Measurements from ENCODE around the gene ATP9A. TPM values are rescaled to one million over a fixed set of nuclear protein-coding genes. Genes with fewer than 3 reads are reported as not detected.

ATP9A gene
- polyA plus RNA-seq, 1 of the 3 experiments (the other 2 are of a cell fraction): 11.0 TPM

- Histone ChIP-seq H3K4me2 (no peak overlapping the region), H3K9me3 (no peaks in the 10 kb centered on the region), H3K9me2 (no peaks in the 10 kb centered on the region), H3K79me2 (ENCODE audit: insufficient read depth) (no peaks in the 10 kb centered on the region), H3K9ac (no peak overlapping the region), H2AFZ (ENCODE audit: low read depth) (no peak overlapping the region), H3K36me3 (replicated peaks in 1 of 2; ENCODE audit: control insufficient read depth in 1 of 2, insufficient read depth in 2 of 2, low read length in 1 of 2) (peaks cover 2 to 5% of the 10 kb centered on the region in 2 experiments), H3K4me1 (ENCODE audit: control insufficient read depth in 1 of 2, insufficient read depth in 2 of 2, low read depth in 1 of 2, low read length in 1 of 2) (peaks cover 0 to 13% of the 10 kb centered on the region in 2 experiments; a peak in 1 of 4 replicates), H3K4me3 (ENCODE audit: low read depth in 2 of 2, low read length in 1 of 2) (no peak overlapping the region), H3K27ac (ENCODE audit: low read depth in 2 of 2, low read length in 1 of 2) (no peak overlapping the region), H3F3A (replicated peaks; ENCODE audit: insufficient read depth) (no peaks in the 10 kb centered on the region), H4K20me1 (ENCODE audit: insufficient read depth) (no peaks in the 10 kb centered on the region), H3K27me3 (ENCODE audit: insufficient read depth) (no peaks in the 10 kb centered on the region)
- CTCF ChIA-PET: interaction anchor here (3.0 kb wide), 1 partner anchor 11 kb away, joined by 11 read pairs; no protein-coding TSS in a partner anchor
- POLR2A ChIA-PET: no interaction called here
- 73% methylated on average over 5 of the region's 5 CpGs for WGBS (ENCODE audit: low lambda C conversion rate)
- no peak for DNase-seq
- TF ChIP-seq FOXM1 (IDR thresholded peaks at IDR 0.05; ENCODE audit: low read depth) (no peak), GATA2 (CRISPR knock-in tag; IDR thresholded peaks at IDR 0.05) (no peak), RFX5 (IDR thresholded peaks at IDR 0.05; ENCODE audit: low read length) (no peak)
These were observed 117.5 kb downstream of the ATP9A start for GRCh38 chr20:51650685-51651134.

GRCh38 chr20:51648571-51648947 lies 119.6 kb downstream of the ATP9A start:
- H3K9me3 ChIP-seq: no peaks in the 10 kb centered on the region
- H3K9ac ChIP-seq: no peak overlapping the region
- H3K79me2 ChIP-seq (ENCODE audit: insufficient read depth): no peaks in the 10 kb centered on the region
- TF ChIP-seq TEAD4 (IDR thresholded peaks at IDR 0.05; ENCODE audit: borderline replicate concordance, insufficient read depth): no peak
- TF ChIP-seq IRF3 (IDR thresholded peaks at IDR 0.05; ENCODE audit: low read depth, low read length): no peak
- TF ChIP-seq RXRA (IDR thresholded peaks at IDR 0.05; ENCODE audit: borderline replicate concordance, low read depth): no peak
- no peak for TF ChIP-seq ZBTB33 (IDR thresholded peaks at IDR 0.05; ENCODE audit: borderline replicate concordance, low read depth)
- no peak for TF ChIP-seq JUND (IDR thresholded peaks at IDR 0.05)
- TF ChIP-seq MEF2A (IDR thresholded peaks at IDR 0.05; ENCODE audit: borderline replicate concordance, low read depth): no peak
- TF ChIP-seq TAF1 (IDR thresholded peaks at IDR 0.05; ENCODE audit: borderline replicate concordance, low read depth, low read length): no peak
- no peak for TF ChIP-seq FOXJ3 (CRISPR knock-in tag; IDR thresholded peaks at IDR 0.05)
- TF ChIP-seq GABPA (IDR thresholded peaks at IDR 0.05; ENCODE audit: low read depth): no peak
- TF ChIP-seq ELF1 (IDR thresholded peaks at IDR 0.05): no peak
- TF ChIP-seq USF1 (IDR thresholded peaks at IDR 0.05; ENCODE audit: borderline replicate concordance, low read depth): no peak
- no peak for TF ChIP-seq SIN3A (IDR thresholded peaks at IDR 0.05; ENCODE audit: borderline replicate concordance, low read depth, low read length)
- TF ChIP-seq GATA2 (CRISPR knock-in tag; IDR thresholded peaks at IDR 0.05): no peak
- TF ChIP-seq REST (IDR thresholded peaks at IDR 0.05; ENCODE audit: low read depth, low read length): no peak
- no peak for TF ChIP-seq PBX3 (IDR thresholded peaks at IDR 0.05)
- no peaks in the 10 kb centered on the region for H3K9me2 ChIP-seq
- peaks cover 0 to 12% of the 10 kb centered on the region in 2 experiments; a peak in 1 of 4 replicates for H3K4me1 ChIP-seq (ENCODE audit: control insufficient read depth in 1 of 2, insufficient read depth in 2 of 2, low read depth in 1 of 2, low read length in 1 of 2)
- POLR2A ChIA-PET: no interaction called here
- 100% methylated on average over 2 of the region's 2 CpGs for WGBS (ENCODE audit: low lambda C conversion rate)
- H3K4me3 ChIP-seq (ENCODE audit: low read depth in 2 of 2, low read length in 1 of 2): no peak overlapping the region
- H3K4me2 ChIP-seq: no peak overlapping the region
- CTCF ChIA-PET: interaction anchor here (1.3 to 3.0 kb wide), 2 partner anchors 9 to 24 kb away, joined by 3 to 11 read pairs; no protein-coding TSS in a partner anchor
- H3K36me3 ChIP-seq (replicated peaks in 1 of 2; ENCODE audit: control insufficient read depth in 1 of 2, insufficient read depth in 2 of 2, low read length in 1 of 2): peaks cover 0 to 5% of the 10 kb centered on the region in 2 experiments
- H3F3A ChIP-seq (replicated peaks; ENCODE audit: insufficient read depth): no peaks in the 10 kb centered on the region
- no peaks in the 10 kb centered on the region for H3K27me3 ChIP-seq (ENCODE audit: insufficient read depth)
- H4K20me1 ChIP-seq (ENCODE audit: insufficient read depth): no peaks in the 10 kb centered on the region
- H2AFZ ChIP-seq (ENCODE audit: low read depth): no peak overlapping the region
- H3K27ac ChIP-seq (ENCODE audit: low read depth in 2 of 2, low read length in 1 of 2): no peak overlapping the region
- DNase-seq: no peak
